GM18870 (cell line): ENCODE measurements around the gene DPEP1.
"Not testable (repeated sequence)": the region's sequence is repeated elsewhere in the genome, so short reads cannot be mapped to it uniquely, and the experiment has no call there.

Experiments used
- ATAC-seq: cut with Tn5 transposase; IDR thresholded peaks from one replicate; pipeline ENCODE4 v1.9.1; 2021; ENCODE audit warnings: moderate library complexity; ENCODE audit not compliant: unreplicated experiment

Gene DPEP1

DNA sequence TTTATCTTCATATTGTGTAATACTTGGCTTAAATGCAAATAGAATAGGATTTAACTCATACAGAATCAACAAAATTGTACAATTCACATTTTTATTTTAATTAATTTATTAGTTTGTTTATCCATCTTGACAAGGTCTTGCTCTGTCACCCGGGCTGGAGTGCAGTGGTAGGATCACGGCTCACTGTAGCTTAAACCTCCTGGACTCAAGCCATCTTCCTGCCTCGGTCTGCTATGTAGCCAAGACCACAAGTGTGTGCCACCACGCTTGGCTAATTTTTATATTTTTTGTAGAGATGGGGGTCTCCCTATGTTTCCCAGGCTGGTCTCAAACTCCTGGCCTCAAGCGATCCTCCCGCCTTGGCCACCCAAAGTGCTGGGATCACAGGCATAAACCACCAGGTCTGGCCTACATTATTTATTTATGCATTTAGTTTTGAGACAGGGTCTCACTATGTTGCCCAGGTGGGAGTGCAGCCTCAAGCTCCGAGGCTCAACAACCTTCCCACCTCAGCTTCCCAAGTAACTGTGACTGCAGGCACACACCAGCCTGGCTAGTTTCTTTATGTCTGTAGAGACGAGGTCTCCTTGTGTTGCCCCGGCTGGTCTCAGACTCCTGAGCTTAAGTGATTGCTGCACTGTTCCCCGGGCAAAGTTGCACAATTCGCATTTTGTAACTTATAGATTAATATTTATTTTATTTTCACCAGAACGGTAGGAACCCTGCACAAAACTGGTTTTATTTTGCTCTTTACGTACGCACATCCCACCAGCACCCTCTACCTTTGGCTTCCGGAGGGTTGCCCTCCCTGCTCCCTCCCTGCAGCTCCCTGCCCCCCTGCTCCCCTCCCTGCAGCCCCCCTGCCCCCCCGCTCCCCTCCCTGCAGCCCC, 4.9 kb downstream of the DPEP1 start:
- ATAC-seq: no peak

DNA sequence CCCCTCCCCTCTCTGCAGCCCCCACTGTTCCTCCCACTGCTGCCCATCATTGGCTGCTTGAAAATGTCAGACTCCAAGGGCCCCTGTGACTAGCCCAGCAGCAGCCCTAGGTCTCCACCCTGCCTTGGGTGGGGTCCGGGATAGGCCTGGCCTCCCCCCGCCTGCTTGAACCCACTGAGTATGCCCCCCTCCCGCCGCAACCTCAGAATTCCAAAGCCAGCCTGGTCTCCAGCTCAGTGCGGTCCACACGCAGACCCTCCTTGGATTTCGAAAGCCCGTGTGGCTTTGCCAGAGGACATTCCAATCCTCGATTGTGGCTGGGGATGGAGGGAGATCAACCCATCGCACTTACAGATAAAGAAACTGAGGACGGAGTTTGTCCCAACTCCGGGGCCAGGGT, 6.4 kb downstream of the DPEP1 start:
- ATAC-seq: no peak

DNA sequence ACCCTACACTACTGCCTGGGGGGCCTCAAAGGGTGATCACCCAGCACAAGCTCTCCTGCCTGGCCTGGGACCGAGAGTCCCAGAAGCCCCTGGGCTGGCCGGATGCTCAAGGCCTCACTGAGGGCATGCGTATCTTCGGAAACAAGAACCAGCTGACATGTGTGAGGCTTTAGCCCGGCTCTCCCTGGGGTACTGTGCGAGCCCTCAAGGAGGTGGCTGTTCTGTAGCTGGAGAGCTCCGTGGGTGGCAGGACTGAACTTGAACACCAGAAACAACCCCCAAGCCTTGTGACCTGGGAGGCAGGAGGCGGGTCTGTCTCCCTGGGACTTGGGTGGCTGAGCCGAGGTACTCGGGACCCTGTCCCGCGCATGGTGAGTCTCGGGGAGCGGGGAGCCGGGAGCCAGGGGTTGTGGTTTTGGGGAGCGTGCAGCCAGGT, 7.0 kb downstream of the DPEP1 start:
- ATAC-seq: no peak

DNA sequence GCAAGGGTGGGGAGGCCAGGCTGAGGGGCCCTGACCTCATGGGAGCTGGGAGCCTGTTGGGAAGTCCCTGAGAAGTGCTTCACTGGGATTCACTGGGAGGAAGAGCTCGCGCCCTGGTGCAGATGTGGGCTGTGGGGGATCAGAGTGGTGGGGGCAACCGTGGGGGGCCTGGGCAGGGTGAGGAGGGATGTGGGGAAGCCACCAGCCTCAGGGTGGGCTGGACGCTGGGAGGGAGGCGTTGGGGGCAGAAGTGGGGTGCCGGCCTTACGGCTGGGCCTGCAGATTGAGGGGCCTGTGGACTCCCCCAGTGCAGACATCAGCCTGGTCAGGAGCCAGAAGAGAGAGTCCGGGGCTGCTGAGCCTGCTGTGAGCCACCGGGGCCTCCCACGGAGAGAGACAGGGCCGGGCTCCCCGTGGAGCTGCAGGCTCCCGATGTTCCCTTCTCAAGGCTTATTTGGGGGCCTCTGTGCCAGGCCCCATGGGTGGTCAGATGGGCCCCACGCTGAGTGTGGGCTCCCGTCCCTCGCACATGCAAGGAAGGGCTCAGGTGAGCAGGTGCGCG, 7.8 kb downstream of the DPEP1 start:
- no peak for ATAC-seq

DNA sequence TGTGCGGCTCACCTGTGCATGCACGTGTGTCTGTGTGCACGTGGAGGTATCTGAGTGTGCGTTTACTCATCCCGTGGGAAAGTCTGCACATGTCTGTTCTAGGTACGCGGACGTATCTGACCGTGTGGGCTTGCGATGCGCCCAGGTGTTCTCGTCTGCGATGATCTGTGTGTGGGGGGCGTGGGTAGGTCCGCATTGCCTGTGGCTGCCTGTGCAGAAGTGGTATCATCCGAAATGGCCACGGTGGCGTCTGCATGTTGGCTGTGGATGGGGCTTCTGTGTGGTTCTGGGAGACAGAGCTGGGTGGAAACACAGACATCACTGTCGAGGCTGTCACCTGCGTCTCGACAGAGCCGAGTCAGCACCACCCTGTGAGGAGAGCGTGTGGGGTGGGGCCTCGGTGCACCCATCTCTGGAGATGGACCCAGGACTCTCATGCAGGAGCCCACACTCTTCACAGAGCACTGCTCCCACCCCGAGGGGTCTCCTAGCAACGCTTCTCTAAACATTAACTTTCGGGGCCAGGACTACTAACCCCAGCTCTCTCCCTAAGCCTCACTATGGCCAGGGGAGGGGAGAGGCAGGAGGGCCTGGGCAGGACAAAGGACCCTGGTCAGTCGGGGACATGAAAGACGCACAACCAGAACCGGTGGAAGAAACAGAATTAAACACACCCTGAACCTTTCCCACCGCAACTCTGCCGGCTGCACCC, 8.4 kb downstream of the DPEP1 start:
- ATAC-seq: no peak

DNA sequence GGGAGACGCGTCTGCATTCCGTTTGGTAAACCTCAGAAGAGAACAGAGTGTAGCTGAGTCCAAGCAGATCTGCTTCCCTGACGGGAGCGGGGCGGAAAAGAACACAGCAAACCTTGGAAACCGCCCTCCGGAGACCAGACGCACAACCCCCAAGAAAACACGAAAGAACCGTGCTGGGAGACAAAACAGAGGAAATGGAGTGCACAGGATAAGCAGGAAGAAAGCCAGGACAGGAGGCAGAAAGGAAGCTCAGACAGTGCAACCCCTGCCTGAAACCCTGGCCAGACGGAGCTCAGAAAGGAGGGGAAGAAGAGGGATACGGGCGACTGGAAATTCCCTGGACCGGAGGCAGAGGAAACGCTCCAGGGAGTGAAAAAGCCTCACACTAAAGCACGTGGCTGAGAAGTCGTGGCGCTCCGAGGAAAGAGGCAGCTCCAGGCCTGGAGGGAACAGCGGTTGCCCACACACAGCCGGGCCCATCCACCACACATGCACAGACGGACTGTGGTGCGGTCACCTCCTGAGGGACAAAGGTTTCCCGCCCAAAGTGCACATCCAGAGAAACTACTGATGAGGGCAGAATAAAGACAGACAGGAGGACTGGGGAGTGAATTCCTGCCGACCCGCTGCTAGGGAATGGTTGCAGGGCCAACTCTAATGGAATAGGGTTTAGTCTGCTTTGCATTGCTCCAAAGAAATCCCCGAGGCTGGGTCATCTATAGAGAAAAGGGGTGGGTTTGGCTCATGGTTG, 10.2 kb downstream of the DPEP1 start:
- no peak for ATAC-seq

DNA sequence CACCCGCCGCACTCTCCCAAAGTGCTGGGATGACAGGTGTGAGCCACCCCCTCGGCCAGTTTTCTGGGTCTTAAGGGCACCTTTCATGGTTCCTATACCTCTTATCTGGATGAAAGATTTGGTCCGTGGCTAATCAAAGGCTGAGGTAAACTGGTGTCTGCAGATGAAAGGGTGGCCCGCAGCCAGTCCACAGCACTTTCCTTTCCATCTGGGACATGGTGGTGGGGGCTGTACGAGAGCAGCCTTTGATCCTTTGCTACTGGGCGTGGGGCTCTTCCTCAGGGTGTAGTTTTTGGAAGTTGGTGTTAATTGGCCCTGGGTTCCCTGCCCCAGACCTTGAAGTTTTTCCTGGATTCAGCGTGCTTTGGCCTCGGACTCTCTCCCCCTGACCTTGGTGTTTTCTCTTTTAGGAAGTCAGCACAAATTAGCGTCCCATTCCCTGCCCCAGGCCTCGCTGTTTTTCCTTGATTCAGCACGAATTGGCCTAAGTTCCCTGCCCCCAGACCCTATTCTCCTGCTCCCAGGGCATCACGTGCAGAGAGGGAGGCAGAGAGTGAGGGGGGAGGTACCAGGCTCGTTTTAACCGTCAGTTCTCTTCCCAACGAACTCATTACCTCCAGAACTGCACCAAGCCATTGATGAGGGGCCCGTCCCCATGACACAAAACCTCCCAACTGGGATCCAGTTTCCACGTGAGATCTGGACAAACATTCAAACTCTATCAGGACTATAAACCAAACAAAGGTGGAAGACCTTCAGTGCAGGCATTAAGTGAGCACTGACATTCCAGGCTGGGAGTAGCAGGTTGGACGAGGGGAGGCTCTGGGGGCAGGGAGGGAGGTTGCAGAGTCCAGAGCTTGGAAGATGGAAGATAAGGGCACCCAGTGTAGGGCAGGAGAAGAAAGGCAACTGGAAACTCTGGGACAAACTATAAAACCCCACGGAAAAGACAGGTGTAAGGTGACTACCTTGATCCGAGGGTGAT, 11.6 kb downstream of the DPEP1 start:
- no peak for ATAC-seq

DNA sequence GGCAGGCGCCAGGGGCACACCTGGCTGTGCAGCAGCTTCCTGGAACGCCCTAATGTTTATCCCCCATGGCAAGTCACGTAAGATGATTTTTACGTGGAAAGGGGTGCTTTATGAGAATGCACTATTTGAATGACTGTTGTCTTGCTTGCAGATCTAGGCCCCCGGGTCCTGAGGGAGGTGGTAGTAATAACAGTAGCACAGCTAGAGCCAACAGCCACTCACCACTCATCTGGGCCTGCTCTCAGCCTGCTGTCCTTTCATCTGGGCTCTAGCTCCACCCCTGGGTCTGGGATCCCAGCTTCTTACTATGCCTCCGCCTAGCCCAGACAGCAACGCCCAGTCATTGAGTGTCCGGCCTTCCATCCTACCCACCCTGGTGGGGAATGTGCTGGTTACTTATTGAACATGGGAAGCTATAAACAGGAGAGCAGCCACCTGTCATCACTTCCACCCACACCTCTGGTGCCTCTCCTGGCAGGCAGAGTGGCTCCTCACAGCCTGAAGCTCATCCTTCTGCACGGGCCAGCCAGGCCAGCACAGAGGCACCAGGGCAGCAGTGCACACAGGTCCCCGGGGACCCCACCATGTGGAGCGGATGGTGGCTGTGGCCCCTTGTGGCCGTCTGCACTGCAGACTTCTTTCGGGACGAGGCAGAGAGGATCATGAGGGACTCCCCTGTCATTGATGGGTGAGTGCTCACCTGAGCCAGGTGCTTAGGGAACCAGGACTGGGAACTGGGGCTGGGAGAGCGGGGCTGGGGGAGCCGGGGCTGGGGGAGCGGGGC, 16.6 kb downstream of the DPEP1 start:
- no peak for ATAC-seq

DNA sequence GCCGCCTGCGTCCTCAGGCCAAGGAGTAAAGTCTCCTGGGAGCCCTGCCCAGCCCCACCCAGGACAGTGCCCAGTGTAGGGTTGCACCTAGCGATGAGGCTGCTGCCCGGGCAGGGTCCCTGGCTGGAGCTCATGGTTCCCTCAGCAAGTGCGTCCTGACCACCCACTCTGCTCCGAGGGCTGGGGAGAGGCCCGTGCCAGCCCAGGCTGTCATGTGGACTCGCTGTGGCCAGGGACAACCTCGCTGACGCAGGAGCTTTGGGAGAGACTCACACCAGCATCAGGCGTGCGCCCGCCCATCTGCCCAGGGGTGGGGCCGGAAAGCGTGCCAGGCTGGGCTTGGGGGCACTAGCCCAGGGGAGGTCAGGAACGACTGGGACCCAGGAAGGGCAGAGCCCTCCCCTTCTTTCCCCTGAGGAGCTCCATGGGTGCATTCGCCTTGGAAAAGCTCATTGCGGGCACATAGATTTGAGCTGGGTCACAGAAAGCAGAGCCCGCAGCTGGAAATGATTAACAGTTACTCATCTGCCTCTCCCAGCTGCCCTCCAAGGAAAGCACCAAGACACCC, 19.7 kb downstream of the DPEP1 start:
- ATAC-seq: no peak

DNA sequence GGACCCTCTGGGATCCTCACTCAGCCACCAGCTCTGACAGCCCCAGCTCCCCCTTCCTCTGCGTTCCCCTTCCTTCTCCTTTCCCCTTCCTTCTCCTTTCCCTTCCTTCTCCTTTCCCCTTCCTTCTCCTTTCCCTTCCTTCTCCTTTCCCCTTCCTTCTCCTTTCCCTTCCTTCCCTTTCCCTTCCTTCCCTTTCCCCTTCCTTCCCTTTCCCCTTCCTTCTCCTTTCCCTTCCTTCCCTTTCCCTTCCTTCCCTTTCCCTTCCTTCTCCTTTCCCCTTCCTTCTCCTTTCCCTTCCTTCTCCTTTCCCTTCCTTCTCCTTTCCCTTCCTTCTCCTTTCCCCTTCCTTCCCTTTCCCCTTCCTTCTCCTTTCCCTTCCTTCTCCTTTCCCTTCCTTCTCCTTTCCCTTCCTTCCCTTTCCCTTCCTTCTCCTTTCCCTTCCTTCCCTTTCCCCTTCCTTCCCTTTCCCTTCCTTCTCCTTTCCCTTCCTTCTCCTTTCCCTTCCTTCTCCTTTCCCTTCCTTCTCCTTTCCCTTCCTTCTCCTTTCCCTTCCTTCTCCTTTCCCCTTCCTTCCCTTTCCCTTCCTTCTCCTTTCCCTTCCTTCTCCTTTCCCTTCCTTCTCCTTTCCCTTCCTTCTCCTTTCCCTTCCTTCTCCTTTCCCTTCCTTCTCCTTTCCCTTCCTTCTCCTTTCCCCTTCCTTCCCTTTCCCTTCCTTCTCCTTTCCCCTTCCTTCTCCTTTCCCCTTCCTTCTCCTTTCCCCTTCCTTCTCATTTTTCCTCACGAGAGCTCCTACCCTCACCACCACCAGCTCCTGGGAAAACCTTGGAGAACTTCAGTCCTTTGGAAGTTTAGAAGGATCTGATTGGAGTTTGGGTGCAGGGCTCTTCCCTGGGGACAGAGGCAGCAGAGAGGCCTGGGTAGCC, 21.3 kb downstream of the DPEP1 start:
- not testable (repeated sequence) for ATAC-seq

DNA sequence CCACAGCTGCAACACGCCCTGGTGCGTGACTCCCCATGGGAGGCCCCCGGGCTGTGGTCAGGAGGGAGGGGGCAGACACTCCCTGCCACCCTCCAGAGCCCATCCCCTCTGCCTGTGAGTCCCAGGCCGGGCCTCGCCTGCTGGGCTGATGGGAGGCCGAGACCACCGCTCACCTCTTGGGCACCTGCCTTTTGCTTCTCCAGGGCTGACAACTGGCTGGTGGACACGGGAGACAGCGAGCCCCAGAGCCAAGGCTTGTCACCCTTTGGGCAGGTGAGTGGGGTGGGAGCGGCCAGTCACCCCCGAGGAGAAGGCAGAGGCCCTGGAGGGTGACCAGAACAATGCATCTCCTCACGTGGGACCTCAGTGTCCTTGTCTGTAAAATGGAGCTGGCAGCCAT, 23.2 kb downstream of the DPEP1 start:
- no peak for ATAC-seq

DNA sequence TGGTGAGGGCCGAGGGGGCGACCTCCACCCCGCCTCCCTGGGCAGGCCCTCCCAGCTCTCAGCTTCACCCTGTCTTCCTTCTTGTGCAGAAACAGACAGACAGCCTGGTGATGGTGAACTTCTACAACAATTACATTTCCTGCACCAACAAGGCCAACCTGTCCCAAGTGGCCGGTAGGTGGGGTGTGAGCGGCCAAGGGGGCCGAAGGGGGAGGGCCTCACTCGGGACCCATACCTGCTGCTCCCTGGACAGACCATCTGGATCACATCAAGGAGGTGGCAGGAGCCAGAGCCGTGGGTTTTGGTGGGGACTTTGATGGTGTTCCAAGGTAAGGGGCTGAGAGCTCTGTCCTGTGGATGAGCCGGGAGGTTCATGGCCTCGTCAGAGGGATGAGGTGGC, 23.9 kb downstream of the DPEP1 start:
- ATAC-seq: no peak

DNA sequence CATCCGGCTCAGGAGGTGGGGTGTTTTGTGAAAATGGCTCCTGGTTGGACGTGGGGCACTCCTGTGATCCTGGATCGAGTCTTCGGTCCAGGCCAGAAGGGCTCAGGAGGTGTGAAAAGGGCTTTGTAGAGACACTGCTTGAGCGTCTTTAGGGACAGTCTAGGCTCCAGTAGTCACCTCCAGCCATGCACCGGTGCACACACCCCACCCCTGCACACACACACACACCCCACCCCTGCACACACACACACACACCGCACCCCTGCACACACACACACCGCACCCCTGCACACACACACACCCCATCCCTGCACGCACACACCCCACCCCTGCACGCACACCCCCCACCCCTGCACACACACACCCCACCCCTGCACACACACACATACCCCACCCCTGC, 25.0 kb downstream of the DPEP1 start:
- ATAC-seq: no peak

DNA sequence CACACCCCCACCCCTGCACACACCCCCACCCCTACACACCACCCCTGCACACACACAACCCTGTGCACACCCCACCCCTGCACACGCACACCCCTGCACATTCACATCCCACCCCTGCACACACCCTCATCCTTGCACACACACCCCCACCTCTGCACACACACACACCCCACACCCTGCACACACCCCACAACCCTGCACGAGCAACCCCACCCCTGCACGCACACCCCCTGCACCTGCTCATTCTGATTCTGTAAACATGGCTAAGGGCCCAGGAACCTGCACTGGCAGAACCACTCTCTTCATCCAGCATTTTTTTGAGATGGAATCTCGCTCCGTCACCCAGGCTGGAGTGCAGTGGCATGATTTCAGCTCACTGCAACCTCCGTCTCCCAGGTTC, 25.9 kb downstream of the DPEP1 start:
- ATAC-seq: no peak

DNA sequence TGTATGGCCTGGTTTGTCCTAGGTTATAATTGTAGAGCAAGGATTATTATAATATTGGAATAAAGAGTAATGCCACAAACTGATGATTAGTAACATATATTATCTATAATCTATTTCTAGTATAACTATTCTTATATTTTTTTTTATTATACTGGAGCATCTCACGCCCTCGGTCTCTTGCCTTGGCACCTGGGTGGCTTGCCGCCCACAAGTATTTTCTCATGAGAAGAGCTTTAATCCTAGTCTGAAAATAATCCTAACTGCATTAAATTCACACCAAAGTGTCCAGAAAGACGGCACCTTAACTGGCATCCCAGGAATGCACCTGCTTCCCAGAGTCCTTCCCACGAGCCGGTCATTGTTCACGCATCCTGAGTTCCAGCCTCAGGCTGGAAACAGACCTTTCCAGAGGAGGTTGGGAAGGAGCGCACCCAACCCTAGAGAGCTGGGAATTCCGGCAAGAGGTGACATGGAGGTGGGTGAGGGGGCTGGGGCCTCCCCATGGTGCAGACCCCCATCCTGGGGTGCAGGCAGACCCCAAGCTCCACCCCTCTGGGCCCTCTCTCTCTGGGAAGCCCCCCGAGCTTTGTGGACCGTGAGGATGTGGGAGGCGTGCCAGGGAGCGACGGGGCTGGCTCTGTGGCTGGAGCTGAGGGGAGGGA, 28.1 kb downstream of the DPEP1 start:
- ATAC-seq: no peak

DNA sequence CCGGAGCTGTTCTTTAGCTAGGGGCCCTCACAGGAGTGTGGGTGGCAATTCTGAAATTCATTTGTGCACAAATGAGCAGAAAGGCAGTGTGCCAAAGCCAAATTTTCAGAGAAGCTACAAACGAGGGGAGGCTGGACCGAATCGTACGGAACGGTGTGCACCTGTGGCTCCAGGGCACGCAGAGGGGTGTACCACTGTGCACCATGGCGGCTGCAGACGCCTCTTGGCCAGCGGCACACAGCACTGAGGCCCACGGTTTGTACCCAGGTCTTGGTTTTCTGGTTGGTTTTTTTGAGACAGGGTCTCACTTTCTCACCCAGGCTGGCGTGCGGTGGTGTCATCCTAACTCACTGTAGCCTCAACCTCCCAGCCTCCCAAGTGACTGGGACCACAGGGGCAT, 29.1 kb downstream of the DPEP1 start:
- ATAC-seq: no peak

DNA sequence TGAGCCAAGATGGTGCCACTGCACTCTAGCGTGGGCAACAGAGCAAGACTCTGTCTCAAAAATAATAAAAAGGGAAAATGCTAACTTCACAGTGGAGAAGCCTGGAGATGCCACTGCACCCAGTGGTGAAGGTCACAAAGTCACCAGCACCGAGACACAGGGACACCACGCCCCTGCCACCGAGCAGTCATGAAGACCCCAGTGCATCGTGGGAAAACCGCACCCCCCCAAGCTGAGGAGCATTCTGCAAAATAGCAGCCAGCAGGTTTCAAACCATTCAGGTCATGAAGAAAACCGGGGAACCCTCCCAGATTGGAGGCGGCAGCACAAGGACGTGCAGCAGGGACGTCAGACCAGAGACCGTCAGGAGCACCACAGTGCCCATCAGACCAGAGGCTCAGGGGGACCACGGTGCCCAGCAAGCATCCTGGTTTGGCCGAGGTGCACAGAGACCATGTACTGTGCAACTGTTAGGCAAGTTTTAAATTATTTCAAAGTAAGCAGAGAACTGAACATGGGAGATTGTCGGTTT, 30.4 kb downstream of the DPEP1 start:
- ATAC-seq: no peak
